Skeletal muscle satellite cell (primary cell): ENCODE measurements around the gene SIVA1. TPM values are rescaled to one million over a fixed set of nuclear protein-coding genes. Genes with fewer than 3 reads are reported as not detected.

Experiments used
- H3K27me3 ChIP-seq: 2 replicates; pipeline ENCODE4 v1.7.0; 2013; ENCODE audit warnings: low read length; ENCODE audit not compliant: control insufficient read depth, insufficient read depth
- H3K36me3 ChIP-seq: 2 replicates; pipeline ENCODE4 v1.7.0; 2013; ENCODE audit warnings: mild to moderate bottlenecking, control low read depth, low read length; ENCODE audit not compliant: insufficient read depth
- H3K4me1 ChIP-seq: 2 replicates; pipeline ENCODE4 v1.7.0; 2013; ENCODE audit warnings: low read length; ENCODE audit not compliant: control insufficient read depth, insufficient read depth
- H3K4me2 ChIP-seq: 2 replicates; pipeline ENCODE4 v1.7.0; 2013; ENCODE audit warnings: mild to moderate bottlenecking, low read length
- H3K4me3 ChIP-seq: 2 replicates; pipeline ENCODE4 v1.7.0; 2013; ENCODE audit warnings: low read length
- H3K9ac ChIP-seq: 2 replicates; pipeline ENCODE4 v1.7.0; 2013; ENCODE audit warnings: mild to moderate bottlenecking, low read depth, low read length, moderate library complexity
- H3K9me3 ChIP-seq: replicated peaks from 2 replicates; pipeline ENCODE4 v1.7.0; 2013; ENCODE audit warnings: mild to moderate bottlenecking, control low read depth, low read length
- total RNA-seq: library from RNA; depleted of rRNA; stranded (reverse); fragments of >200 nt; gene quantifications from 2 replicates; pipeline ENCODE4 v1.2.3, GENCODE V29; 2012; rRNA removed

The SIVA1 gene
- total RNA-seq: 122 and 180 TPM in 2 replicates

- H3K4me2 ChIP-seq: peak within 1 kb of the TSS; percentile 96
- H3K4me1 ChIP-seq: peaks cover 36% of the 10 kb centered on the region
- no peaks in the 10 kb centered on the region for H3K9me3 ChIP-seq
- H3K9ac ChIP-seq: peak within 1 kb of the TSS; percentile 98
- H3K27me3 ChIP-seq: no peaks in the 10 kb centered on the region
- peaks cover 29% of the 10 kb centered on the region for H3K36me3 ChIP-seq
- H3K4me3 ChIP-seq: peak within 1 kb of the TSS; percentile 99
Observed at GRCh38 chr14:104752735-104753527, at the start of gene SIVA1. Gene SIVA1 (plus strand): TSS chr14:104753147. CDS start chr14:104753202, 55 bp downstream.

- Histone ChIP-seq H3K27me3 (no peaks in the 10 kb centered on the region), H3K9ac (no peak overlapping the region), H3K4me2 (no peak overlapping the region), H3K4me1 (peaks cover 12% of the 10 kb centered on the region), H3K36me3 (peaks cover 65% of the 10 kb centered on the region), H3K9me3 (no peaks in the 10 kb centered on the region), H3K4me3 (no peak overlapping the region)
Observed at GRCh38 chr14:104703269-104703668, 49.7 kb upstream of the SIVA1 start.

GRCh38 chr14:104704252-104704651 lies 48.7 kb upstream of the SIVA1 start:
- H3K4me2 ChIP-seq: no peak overlapping the region
- H3K4me1 ChIP-seq: peaks cover 12% of the 10 kb centered on the region
- H3K4me3 ChIP-seq: no peak overlapping the region
- peaks cover 62% of the 10 kb centered on the region for H3K36me3 ChIP-seq
- H3K27me3 ChIP-seq: no peaks in the 10 kb centered on the region
- no peaks in the 10 kb centered on the region for H3K9me3 ChIP-seq
- H3K9ac ChIP-seq: no peak overlapping the region

- H3K4me1 ChIP-seq: peaks cover 13% of the 10 kb centered on the region
- H3K9ac ChIP-seq: no peak overlapping the region
- no peak overlapping the region for H3K4me3 ChIP-seq
- H3K4me2 ChIP-seq: no peak overlapping the region
- peaks cover 68% of the 10 kb centered on the region for H3K36me3 ChIP-seq
- H3K27me3 ChIP-seq: no peaks in the 10 kb centered on the region
- no peaks in the 10 kb centered on the region for H3K9me3 ChIP-seq
Observed at GRCh38 chr14:104705340-104706047, 47.5 kb upstream of the SIVA1 start.

GRCh38 chr14:104706733-104707607 lies 46.0 kb upstream of the SIVA1 start:
- H3K9ac ChIP-seq: no peak overlapping the region
- peaks cover 78% of the 10 kb centered on the region for H3K36me3 ChIP-seq
- no peaks in the 10 kb centered on the region for H3K27me3 ChIP-seq
- H3K9me3 ChIP-seq: no peaks in the 10 kb centered on the region
- no peak overlapping the region for H3K4me2 ChIP-seq
- H3K4me1 ChIP-seq: peaks cover 13% of the 10 kb centered on the region
- no peak overlapping the region for H3K4me3 ChIP-seq

- H3K9ac ChIP-seq: no peak overlapping the region
- H3K9me3 ChIP-seq: no peaks in the 10 kb centered on the region
- peaks cover 79% of the 10 kb centered on the region for H3K36me3 ChIP-seq
- peaks cover 13% of the 10 kb centered on the region for H3K4me1 ChIP-seq
- H3K4me2 ChIP-seq: no peak overlapping the region
- H3K4me3 ChIP-seq: no peak overlapping the region
- H3K27me3 ChIP-seq: no peaks in the 10 kb centered on the region
Observed at GRCh38 chr14:104707608-104708595, 45.0 kb upstream of the SIVA1 start.

- Histone ChIP-seq H3K36me3 (peaks cover 79% of the 10 kb centered on the region), H3K4me2 (no peak overlapping the region), H3K27me3 (no peaks in the 10 kb centered on the region), H3K9ac (no peak overlapping the region), H3K9me3 (no peaks in the 10 kb centered on the region), H3K4me3 (no peak overlapping the region), H3K4me1 (peaks cover 13% of the 10 kb centered on the region)
Observed at GRCh38 chr14:104708606-104709268, 44.2 kb upstream of the SIVA1 start.

- no peaks in the 10 kb centered on the region for H3K27me3 ChIP-seq
Observed at GRCh38 chr14:104709387-104710039, 43.4 kb upstream of the SIVA1 start.

GRCh38 chr14:104710071-104710735 lies 42.7 kb upstream of the SIVA1 start:
- Histone ChIP-seq H3K9me3 (no peaks in the 10 kb centered on the region), H3K36me3 (peaks cover 81% of the 10 kb centered on the region), H3K9ac (no peak overlapping the region), H3K4me1 (peaks cover 13% of the 10 kb centered on the region), H3K4me2 (no peak overlapping the region), H3K4me3 (no peak overlapping the region), H3K27me3 (no peaks in the 10 kb centered on the region)

More at GRCh38 chr14:104709387-104710039, 43.4 kb upstream of the SIVA1 start:
- Histone ChIP-seq H3K4me1 (peaks cover 13% of the 10 kb centered on the region), H3K9ac (no peak overlapping the region), H3K36me3 (peaks cover 79% of the 10 kb centered on the region), H3K4me3 (no peak overlapping the region), H3K9me3 (no peaks in the 10 kb centered on the region), H3K4me2 (no peak overlapping the region)
